ENCODE data around the gene CHID1. TPM values are rescaled to one million over a fixed set of nuclear protein-coding genes. Genes with fewer than 3 reads are reported as not detected.

Gene CHID1
- total and polyA plus RNA-seq, 9 of the 15 experiments (the other 6 are each of a cell fraction or from before 2014, with no cell fraction given) = 15.1 to 108 (median 39.8) TPM

- TF ChIP-seq ZBTB2 (IDR thresholded peaks at IDR 0.05) (no peak), CBX3 (IDR thresholded peaks at IDR 0.05; ENCODE audit: borderline replicate concordance in 1 of 2, low read length in 2 of 2) (no peak), NCOR1 (IDR thresholded peaks at IDR 0.05) (no peak), ZBTB1 (CRISPR knock-in tag; IDR thresholded peaks at IDR 0.05; ENCODE audit: borderline replicate concordance, low read depth) (no peak), ZNF512 (tag; IDR thresholded peaks at IDR 0.05) (no peak), ADNP (tag; IDR thresholded peaks at IDR 0.05) (no peak), CHD4 (IDR thresholded peaks at IDR 0.05; ENCODE audit: insufficient read depth, insufficient replicate concordance, low read depth, low read length, poor library complexity, severe bottlenecking) (no peak), FOXJ3 (CRISPR knock-in tag; IDR thresholded peaks at IDR 0.05) (no peak), ZNF274 (IDR thresholded peaks at IDR 0.05; ENCODE audit: borderline replicate concordance, low read depth, low read length) (no peak), IRF2 (CRISPR knock-in tag; IDR thresholded peaks at IDR 0.05) (no peak), MYC (IDR thresholded peaks at IDR 0.05; ENCODE audit: low read depth, low read length) (peak; percentile 10; the same call in 1 of the 2 replicates), MYC (CRISPR knock-in tag; IDR thresholded peaks at IDR 0.05; ENCODE audit: borderline replicate concordance, low read depth) (no peak), FOXK2 (conservative IDR thresholded peaks at IDR 0.05 in 1 of 2, IDR thresholded peaks at IDR 0.05 in 1 of 2; ENCODE audit: low read depth in 2 of 2) (no peak), SAFB2 (IDR thresholded peaks at IDR 0.05; ENCODE audit: borderline replicate concordance, low read depth, low read length, severe bottlenecking) (no peak), ZC3H11A (IDR thresholded peaks at IDR 0.05; ENCODE audit: low read depth, low read length) (no peak), ZKSCAN8 (CRISPR knock-in tag; IDR thresholded peaks at IDR 0.05) (no peak), RBBP5 (IDR thresholded peaks at IDR 0.05; ENCODE audit: borderline replicate concordance, insufficient read depth, low read length, poor library complexity, severe bottlenecking) (peak; percentile 20), ZKSCAN3 (CRISPR knock-in tag; IDR thresholded peaks at IDR 0.05) (no peak), ZNF165 (CRISPR knock-in tag; IDR thresholded peaks at IDR 0.05; ENCODE audit: borderline replicate concordance) (peak; percentile 79), OTX1 (CRISPR knock-in tag; IDR thresholded peaks at IDR 0.05) (no peak), TCF7L2 (IDR thresholded peaks at IDR 0.05; ENCODE audit: low read depth, low read length) (no peak), ZNF175 (CRISPR knock-in tag; IDR thresholded peaks at IDR 0.05; ENCODE audit: low read depth) (no peak), MTF1 (CRISPR knock-in tag; IDR thresholded peaks at IDR 0.05; ENCODE audit: borderline replicate concordance) (no peak), HIVEP1 (CRISPR knock-in tag; IDR thresholded peaks at IDR 0.05) (no peak)
- TF ChIP-seq, protein P1, sequence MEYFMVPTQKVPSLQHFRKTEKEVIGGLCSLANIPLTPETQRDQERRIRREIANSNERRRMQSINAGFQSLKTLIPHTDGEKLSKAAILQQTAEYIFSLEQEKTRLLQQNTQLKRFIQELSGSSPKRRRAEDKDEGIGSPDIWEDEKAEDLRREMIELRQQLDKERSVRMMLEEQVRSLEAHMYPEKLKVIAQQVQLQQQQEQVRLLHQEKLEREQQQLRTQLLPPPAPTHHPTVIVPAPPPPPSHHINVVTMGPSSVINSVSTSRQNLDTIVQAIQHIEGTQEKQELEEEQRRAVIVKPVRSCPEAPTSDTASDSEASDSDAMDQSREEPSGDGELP (CRISPR knock-in tag; IDR thresholded peaks at IDR 0.05; ENCODE audit: borderline replicate concordance) = no peak
Measured at GRCh38 chr11:914747-915501, 4.3 kb upstream of the CHID1 start (continued).
